Measurements from ENCODE around the gene CDH11. TPM values are rescaled to one million over a fixed set of nuclear protein-coding genes. Genes with fewer than 3 reads are reported as not detected.

Gene CDH11
- total and polyA plus RNA-seq, 9 of the 15 experiments (the other 6 are each of a cell fraction or from before 2014, with no cell fraction given), result 0.18 TPM; not detected in 8

GRCh38 chr16:64952177-64952576 is 169.7 kb downstream of the CDH11 start (continued):
- TF ChIP-seq BCLAF1 (IDR thresholded peaks at IDR 0.05; ENCODE audit: borderline replicate concordance in 1 of 2, control insufficient read depth in 1 of 2, low read depth in 2 of 2, low read length in 1 of 2) (no peak), WHSC1 (IDR thresholded peaks at IDR 0.05; ENCODE audit: low read length) (no peak), SMC3 (conservative IDR thresholded peaks at IDR 0.05; ENCODE audit: insufficient read depth, low read depth, low read length) (no peak), TRIM28 (IDR thresholded peaks at IDR 0.05) (no peak), HES1 (IDR thresholded peaks at IDR 0.05; ENCODE audit: low read depth) (no peak), DIDO1 (tag; IDR thresholded peaks at IDR 0.05; ENCODE audit: low read depth) (no peak), ZNF696 (CRISPR knock-in tag; conservative IDR thresholded peaks at IDR 0.05) (no peak)

GRCh38 chr16:64951193-64951592 is 170.7 kb downstream of the CDH11 start:
- no peaks in the 10 kb centered on the region for H3K79me2 ChIP-seq (ENCODE audit: control insufficient read depth, insufficient read depth, low read length)
- H3K27me3 ChIP-seq (ENCODE audit: control insufficient read depth in 2 of 2, insufficient read depth in 2 of 2, low read length in 2 of 2), result no peaks in the 10 kb centered on the region
- no peaks in the 10 kb centered on the region for H4K20me1 ChIP-seq (replicated peaks; ENCODE audit: control insufficient read depth, insufficient read depth, low read length)
- FAIRE-seq (no peak), DNase-seq (ENCODE audit: extremely low read depth in 1 of 4, low spot score in 3 of 4) (no peak), ATAC-seq (no peak)
- H3K4me1 ChIP-seq (replicated peaks in 1 of 2; ENCODE audit: control insufficient read depth in 2 of 2, insufficient read depth in 2 of 2, low read length in 2 of 2), result no peaks in the 10 kb centered on the region
- BruUV-seq (replicated peaks), result no TSS peak
- no peak overlapping the region for H2AFZ ChIP-seq (ENCODE audit: low read depth, low read length)
- ChIA-PET POLR2A (no interaction called here), CTCF (ENCODE audit: low intra/inter-chr PET ratio) (no interaction called here)
- H3K27ac ChIP-seq (ENCODE audit: extremely low read depth, low read depth, low read length), result no peak overlapping the region
- no peak overlapping the region for H3K4me3 ChIP-seq
- in situ Hi-C loops (cut with MboI), result no loop called here
- no peaks in the 10 kb centered on the region for H3K9me1 ChIP-seq (ENCODE audit: control insufficient read depth, insufficient read depth, low read length)
- H3K36me3 ChIP-seq (ENCODE audit: control insufficient read depth, insufficient read depth, low read length), result no peaks in the 10 kb centered on the region
- H3K4me2 ChIP-seq (ENCODE audit: insufficient read depth, low read length), result no peak overlapping the region
- no peaks in the 10 kb centered on the region for H3K9me3 ChIP-seq (replicated peaks; ENCODE audit: control insufficient read depth, insufficient read depth, low read depth, low read length)
- 2% methylated on average over 8 of the region's 8 CpGs for WGBS (ENCODE audit: insufficient coverage, low coverage, missing lambda C conversion rate)
- no peak overlapping the region for H3K9ac ChIP-seq (ENCODE audit: insufficient read depth in 1 of 2, low read depth in 2 of 2, low read length in 2 of 2)
- intact Hi-C loops (cut with micrococcal nuclease), result no loop called here
- TF ChIP-seq CUX1 (CRISPR knock-in tag; IDR thresholded peaks at IDR 0.05) (no peak), ZNF232 (CRISPR knock-in tag; IDR thresholded peaks at IDR 0.05) (no peak), ZNF121 (CRISPR knock-in tag; conservative IDR thresholded peaks at IDR 0.05) (no peak), HINFP (tag; conservative IDR thresholded peaks at IDR 0.05; ENCODE audit: low read depth) (no peak)

Data from K562 (cell line).